Measurements from ENCODE around the gene ANKRD23. TPM values are rescaled to one million over a fixed set of nuclear protein-coding genes. Genes with fewer than 3 reads are reported as not detected.
A peak's percentile ranks its signal among the peaks of the same experiment; 100 is the strongest.

ANKRD23 gene
- total RNA-seq, 5 donors from 2014 or later (not counting 1 experiment from before 2014, with no cell fraction given): 10.1 to 19.5 (median 16.4) TPM

- ChIA-PET CTCF (interaction anchor here (0.6 to 2.2 kb wide), 6 partner anchors 41 to 146 kb away, joined by 3 to 6 read pairs (median 4); partner anchors contain the start of genes ANKRD39 (in 1 of the 2) and LMAN2L (in 1 of the 2)), POLR2A (interaction anchor here in 1 of 2 donors (0.5 kb wide), 1 partner anchor 43 kb away, joined by 5 read pairs; no protein-coding TSS in a partner anchor)
- no peaks in the 10 kb centered on the region for H3K27me3 Mint-ChIP-seq
- WGBS (ENCODE audit: insufficient coverage): 4% methylated on average over 75 of the region's 89 CpGs
- no peaks in the 10 kb centered on the region for H3K9me3 Mint-ChIP-seq
- peaks cover 63 to 70% (median 67%) of the 10 kb centered on the region in 3 donors for H3K4me1 Mint-ChIP-seq
- H3K36me3 Mint-ChIP-seq: peaks cover 14% of the 10 kb centered on the region
- Histone ChIP-seq H3K27ac (ENCODE audit: low read length) (no peak overlapping the region), H3K9me3 (no peaks in the 10 kb centered on the region), H3K4me3 (ENCODE audit: control insufficient read depth in 1 of 2, extremely low read depth in 1 of 2, low read length in 1 of 2) (peak overlapping the region; percentile 58 to 86), H3K4me1 (ENCODE audit: control insufficient read depth in 1 of 2, extremely low read depth in 1 of 2, insufficient read depth in 2 of 2, low read length in 2 of 2) (peaks cover 23 to 50% of the 10 kb centered on the region in 2 experiments), H3K36me3 (ENCODE audit: control insufficient read depth in 2 of 2, extremely low read depth in 1 of 2, insufficient read depth in 1 of 2, low read length in 1 of 2) (peaks cover 0 to 10% of the 10 kb centered on the region in 2 donors), H3K27me3 (replicated peaks in 1 of 2; ENCODE audit: control insufficient read depth in 2 of 2, extremely low read depth in 1 of 2, insufficient read depth in 2 of 2, low read length in 1 of 2) (no peaks in the 10 kb centered on the region)
- peak overlapping the region; percentile 71 to 78 for H3K27ac Mint-ChIP-seq
- DNase-seq (no peak), ATAC-seq (replicated peaks in 1 of 4) (no peak)
- H3K4me3 Mint-ChIP-seq: peak overlapping the region; percentile 84 to 86 (median 85)
Measured at GRCh38 chr2:96816836-96817702, 26.8 kb downstream of the ANKRD23 start.

GRCh38 chr2:96816127-96816835, 27.5 kb downstream of the ANKRD23 start, which contains the start of gene CNNM3:
TSS of gene CNNM3 (plus strand) at chr2:96816268. CDS start at chr2:96816278, 10 bp downstream.
- Mint-ChIP-seq H3K27me3 (no peaks in the 10 kb centered on the region), H3K4me1 (peaks cover 58 to 65% (median 64%) of the 10 kb centered on the region in 3 donors), H3K9me3 (no peaks in the 10 kb centered on the region), H3K27ac (peak within 1 kb of the TSS; percentile 93 to 95), H3K36me3 (peaks cover 13% of the 10 kb centered on the region), H3K4me3 (peak within 1 kb of the TSS; percentile 85 to 94 (median 86))
- Histone ChIP-seq H3K36me3 (ENCODE audit: control insufficient read depth in 2 of 2, extremely low read depth in 1 of 2, insufficient read depth in 1 of 2, low read length in 1 of 2) (peaks cover 0 to 10% of the 10 kb centered on the region in 2 donors), H3K4me1 (ENCODE audit: control insufficient read depth in 1 of 2, extremely low read depth in 1 of 2, insufficient read depth in 2 of 2, low read length in 2 of 2) (peaks cover 23 to 48% of the 10 kb centered on the region in 2 experiments), H3K27ac (ENCODE audit: low read length) (peak within 1 kb of the TSS; percentile 54), H3K27me3 (replicated peaks in 1 of 2; ENCODE audit: control insufficient read depth in 2 of 2, extremely low read depth in 1 of 2, insufficient read depth in 2 of 2, low read length in 1 of 2) (no peaks in the 10 kb centered on the region), H3K4me3 (ENCODE audit: control insufficient read depth in 1 of 2, extremely low read depth in 1 of 2, low read length in 1 of 2) (peak within 1 kb of the TSS; percentile 70 to 86), H3K9me3 (no peaks in the 10 kb centered on the region)
- ATAC-seq (replicated peaks in 1 of 4): peak; percentile 89 to 94 (median 92)
- POLR2A ChIA-PET: interaction anchor here in 1 of 2 donors (0.8 kb wide), 1 partner anchor 23 kb away, joined by 4 read pairs; no protein-coding TSS in a partner anchor
- WGBS (ENCODE audit: insufficient coverage): under 1% methylated on average over 103 of the region's 103 CpGs
- DNase-seq: peak; percentile 83 to 98 (median 92)
- CTCF ChIA-PET: interaction anchor here (0.6 to 2.2 kb wide), 10 partner anchors 17 to 1673 kb away, joined by 3 to 6 read pairs (median 3); partner anchors contain the start of genes ANKRD39 (in 1 of the 2) and LMAN2L (in 1 of the 2)

- Mint-ChIP-seq H3K27me3 (no peaks in the 10 kb centered on the region), H3K36me3 (peaks cover 11% of the 10 kb centered on the region), H3K9me3 (no peaks in the 10 kb centered on the region), H3K4me3 (peak overlapping the region; percentile 85 to 94 (median 85)), H3K4me1 (peaks cover 50 to 60% (median 57%) of the 10 kb centered on the region in 3 donors), H3K27ac (peak overlapping the region; percentile 93 to 95)
- under 1% methylated on average over 48 of the region's 60 CpGs for WGBS (ENCODE audit: insufficient coverage)
- H3K4me3 ChIP-seq (ENCODE audit: control insufficient read depth in 1 of 2, extremely low read depth in 1 of 2, low read length in 1 of 2): peak overlapping the region; percentile 60 to 70
- peaks cover 23 to 41% of the 10 kb centered on the region in 2 experiments for H3K4me1 ChIP-seq (ENCODE audit: control insufficient read depth in 1 of 2, extremely low read depth in 1 of 2, insufficient read depth in 2 of 2, low read length in 2 of 2)
- H3K27me3 ChIP-seq (replicated peaks in 1 of 2; ENCODE audit: control insufficient read depth in 2 of 2, extremely low read depth in 1 of 2, insufficient read depth in 2 of 2, low read length in 1 of 2): no peaks in the 10 kb centered on the region
- ChIA-PET POLR2A (interaction anchor here in 1 of 2 donors (0.8 kb wide), 1 partner anchor 22 kb away, joined by 4 read pairs; no protein-coding TSS in a partner anchor), CTCF (interaction anchor here (0.6 to 1.0 kb wide), 7 partner anchors 12 to 1674 kb away, joined by 3 to 5 read pairs (median 3); no protein-coding TSS in a partner anchor)
- peaks cover 0 to 14% of the 10 kb centered on the region in 2 donors for H3K36me3 ChIP-seq (ENCODE audit: control insufficient read depth in 2 of 2, extremely low read depth in 1 of 2, insufficient read depth in 1 of 2, low read length in 1 of 2)
- H3K27ac ChIP-seq (ENCODE audit: low read length): peak overlapping the region; percentile 54
- H3K9me3 ChIP-seq: no peaks in the 10 kb centered on the region
- peak; percentile 2 to 10 (median 8) for ATAC-seq (replicated peaks in 1 of 4)
- peak in 10 of 35 experiments; percentile 10 to 50 (median 22) for DNase-seq
Measured at GRCh38 chr2:96815326-96816126, 28.3 kb downstream of the ANKRD23 start.

- Mint-ChIP-seq H3K9me3 (no peaks in the 10 kb centered on the region), H3K27ac (no peak overlapping the region), H3K4me3 (no peak overlapping the region), H3K36me3 (peaks cover 4% of the 10 kb centered on the region), H3K4me1 (peaks cover 31 to 46% (median 41%) of the 10 kb centered on the region in 3 donors), H3K27me3 (no peaks in the 10 kb centered on the region)
- ChIA-PET CTCF (interaction anchor here in 1 of 2 donors (0.7 kb wide), 1 partner anchor 103 kb away, joined by 4 read pairs; no protein-coding TSS in a partner anchor), POLR2A (interaction anchor here in 1 of 2 donors (0.6 kb wide), 1 partner anchor 53 kb away, joined by 10 read pairs; no protein-coding TSS in a partner anchor)
- DNase-seq: no peak
- 100% methylated on average over 2 of the region's 4 CpGs for WGBS (ENCODE audit: insufficient coverage)
- Histone ChIP-seq H3K27me3 (replicated peaks in 1 of 2; ENCODE audit: control insufficient read depth in 2 of 2, extremely low read depth in 1 of 2, insufficient read depth in 2 of 2, low read length in 1 of 2) (no peaks in the 10 kb centered on the region), H3K27ac (ENCODE audit: low read length) (no peak overlapping the region), H3K4me3 (ENCODE audit: control insufficient read depth in 1 of 2, extremely low read depth in 1 of 2, low read length in 1 of 2) (no peak overlapping the region), H3K36me3 (ENCODE audit: control insufficient read depth in 2 of 2, extremely low read depth in 1 of 2, insufficient read depth in 1 of 2, low read length in 1 of 2) (peaks cover 3 to 19% of the 10 kb centered on the region in 2 donors), H3K9me3 (no peaks in the 10 kb centered on the region), H3K4me1 (ENCODE audit: control insufficient read depth in 1 of 2, extremely low read depth in 1 of 2, insufficient read depth in 2 of 2, low read length in 2 of 2) (peaks cover 15 to 22% of the 10 kb centered on the region in 2 experiments)
- no peak for ATAC-seq (replicated peaks in 1 of 4)
Measured at GRCh38 chr2:96813656-96814055, 30.2 kb downstream of the ANKRD23 start.

DNA sequence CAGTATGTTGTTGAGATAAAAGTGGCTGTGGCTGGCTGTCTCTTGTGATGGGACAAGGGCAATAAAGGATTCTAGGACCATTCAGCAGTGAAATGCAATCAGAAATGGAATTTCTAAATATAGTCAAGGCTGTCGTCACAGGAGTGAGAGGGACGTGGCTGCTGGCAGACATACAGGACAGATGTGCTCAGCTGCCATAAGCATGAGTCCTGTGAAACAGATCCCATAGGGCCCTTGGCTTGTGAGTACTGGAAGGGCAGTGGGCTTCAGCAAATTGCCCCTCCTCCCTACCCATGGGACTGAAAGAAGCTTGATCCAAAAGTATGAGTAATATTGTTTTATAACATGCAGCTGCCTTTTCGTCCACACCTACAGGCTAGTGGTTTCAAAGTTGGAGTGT, 31.9 kb downstream of the ANKRD23 start:
- Histone ChIP-seq H3K9me3 (no peaks in the 10 kb centered on the region), H3K27me3 (replicated peaks in 1 of 2; ENCODE audit: control insufficient read depth in 2 of 2, extremely low read depth in 1 of 2, insufficient read depth in 2 of 2, low read length in 1 of 2) (no peaks in the 10 kb centered on the region), H3K4me3 (ENCODE audit: control insufficient read depth in 1 of 2, extremely low read depth in 1 of 2, low read length in 1 of 2) (no peak overlapping the region), H3K36me3 (ENCODE audit: control insufficient read depth in 2 of 2, extremely low read depth in 1 of 2, insufficient read depth in 1 of 2, low read length in 1 of 2) (peaks cover 3 to 17% of the 10 kb centered on the region in 2 donors), H3K4me1 (ENCODE audit: control insufficient read depth in 1 of 2, extremely low read depth in 1 of 2, insufficient read depth in 2 of 2, low read length in 2 of 2) (peaks cover 0 to 17% of the 10 kb centered on the region in 2 experiments), H3K27ac (ENCODE audit: low read length) (no peak overlapping the region)
- POLR2A ChIA-PET: no interaction called here
- no peak for DNase-seq
- H3K4me3 Mint-ChIP-seq: no peak overlapping the region
- H3K36me3 Mint-ChIP-seq: peaks cover 2% of the 10 kb centered on the region
- CTCF ChIA-PET: interaction anchor here in 1 of 2 donors (0.6 kb wide), 1 partner anchor 50 kb away, joined by 3 read pairs; no protein-coding TSS in a partner anchor
- H3K9me3 Mint-ChIP-seq: no peaks in the 10 kb centered on the region
- peak overlapping the region; percentile 10 to 18 for H3K27ac Mint-ChIP-seq
- no peak for ATAC-seq (replicated peaks in 1 of 4)
- 65% methylated on average over 2 of the region's 3 CpGs for WGBS (ENCODE audit: insufficient coverage)
- H3K27me3 Mint-ChIP-seq: no peaks in the 10 kb centered on the region
- H3K4me1 Mint-ChIP-seq: peaks cover 23 to 45% (median 44%) of the 10 kb centered on the region in 3 donors
